GM12874 (cell line): ENCODE data around the gene RIT2.

Experiments used
- TF ChIP-seq, protein P1 (sequence below): IDR thresholded peaks from 2 replicates; pipeline ENCODE4 v1.5.1; 2011; ENCODE audit warnings: low read depth, mild to moderate bottlenecking, control low read depth, low read length, moderate library complexity; ENCODE audit not compliant: insufficient read depth

The RIT2 gene

GRCh38 chr18:42915299-42915698 lies 200.2 kb downstream of the RIT2 start:
- TF ChIP-seq, protein P1, sequence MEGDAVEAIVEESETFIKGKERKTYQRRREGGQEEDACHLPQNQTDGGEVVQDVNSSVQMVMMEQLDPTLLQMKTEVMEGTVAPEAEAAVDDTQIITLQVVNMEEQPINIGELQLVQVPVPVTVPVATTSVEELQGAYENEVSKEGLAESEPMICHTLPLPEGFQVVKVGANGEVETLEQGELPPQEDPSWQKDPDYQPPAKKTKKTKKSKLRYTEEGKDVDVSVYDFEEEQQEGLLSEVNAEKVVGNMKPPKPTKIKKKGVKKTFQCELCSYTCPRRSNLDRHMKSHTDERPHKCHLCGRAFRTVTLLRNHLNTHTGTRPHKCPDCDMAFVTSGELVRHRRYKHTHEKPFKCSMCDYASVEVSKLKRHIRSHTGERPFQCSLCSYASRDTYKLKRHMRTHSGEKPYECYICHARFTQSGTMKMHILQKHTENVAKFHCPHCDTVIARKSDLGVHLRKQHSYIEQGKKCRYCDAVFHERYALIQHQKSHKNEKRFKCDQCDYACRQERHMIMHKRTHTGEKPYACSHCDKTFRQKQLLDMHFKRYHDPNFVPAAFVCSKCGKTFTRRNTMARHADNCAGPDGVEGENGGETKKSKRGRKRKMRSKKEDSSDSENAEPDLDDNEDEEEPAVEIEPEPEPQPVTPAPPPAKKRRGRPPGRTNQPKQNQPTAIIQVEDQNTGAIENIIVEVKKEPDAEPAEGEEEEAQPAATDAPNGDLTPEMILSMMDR, result no peak

DNA sequence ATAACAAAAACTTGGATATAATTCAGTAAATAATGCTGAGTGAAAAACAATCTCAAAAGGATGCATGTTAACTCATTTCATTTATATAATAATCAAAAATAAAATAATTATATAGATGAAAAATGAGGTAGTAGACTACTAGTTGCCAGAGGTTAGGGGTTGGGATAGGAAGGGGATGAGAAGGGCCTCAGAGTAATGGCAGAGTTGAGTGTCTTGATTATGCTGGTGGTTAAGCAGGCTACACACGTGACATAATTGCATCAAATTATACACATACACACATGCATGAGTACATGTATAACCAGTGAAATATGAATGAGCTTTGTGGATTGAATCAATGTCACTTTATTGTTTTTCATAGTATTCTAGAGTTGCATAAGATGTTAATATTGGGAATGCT lies 201.0 kb downstream of the RIT2 start:
- TF ChIP-seq, protein P1, result no peak

DNA sequence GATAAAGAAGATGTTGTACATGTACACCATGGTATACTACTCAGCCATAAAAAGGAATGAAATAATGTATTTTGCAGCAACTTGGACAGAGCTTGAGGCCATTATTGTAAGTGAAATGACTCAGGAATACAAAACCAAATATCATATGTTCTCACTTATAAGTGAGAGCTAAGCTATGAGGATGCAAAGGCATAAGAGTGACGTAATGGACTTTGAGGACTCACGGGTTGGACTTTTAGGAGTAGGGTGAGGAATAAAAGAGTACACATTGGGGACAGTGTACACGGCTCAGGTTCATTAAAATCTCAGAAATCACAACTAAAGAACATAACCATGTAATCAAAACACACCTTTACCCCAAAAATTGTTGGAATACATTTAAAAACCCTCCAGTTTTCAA lies 206.4 kb downstream of the RIT2 start:
- TF ChIP-seq, protein P1, result no peak

DNA sequence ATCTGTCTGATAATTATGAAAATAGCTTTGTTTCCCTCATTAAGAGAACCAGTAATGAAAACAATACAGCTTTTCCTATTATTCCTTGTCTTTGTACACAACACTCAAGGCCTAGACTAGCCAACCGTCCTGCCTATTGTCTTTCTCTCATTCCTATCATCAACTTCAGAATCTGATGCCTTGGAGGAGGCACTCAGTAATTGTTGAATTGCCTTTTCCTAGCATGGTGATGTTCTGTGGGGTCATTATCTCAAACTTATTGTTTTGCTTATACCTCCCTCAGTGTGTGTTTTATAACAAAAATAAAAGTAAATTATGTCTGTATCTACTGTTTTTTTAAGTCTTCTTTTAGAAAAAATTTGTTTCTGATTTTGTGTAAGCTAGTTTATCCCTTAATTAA lies 208.7 kb downstream of the RIT2 start:
- TF ChIP-seq, protein P1, result no peak

DNA sequence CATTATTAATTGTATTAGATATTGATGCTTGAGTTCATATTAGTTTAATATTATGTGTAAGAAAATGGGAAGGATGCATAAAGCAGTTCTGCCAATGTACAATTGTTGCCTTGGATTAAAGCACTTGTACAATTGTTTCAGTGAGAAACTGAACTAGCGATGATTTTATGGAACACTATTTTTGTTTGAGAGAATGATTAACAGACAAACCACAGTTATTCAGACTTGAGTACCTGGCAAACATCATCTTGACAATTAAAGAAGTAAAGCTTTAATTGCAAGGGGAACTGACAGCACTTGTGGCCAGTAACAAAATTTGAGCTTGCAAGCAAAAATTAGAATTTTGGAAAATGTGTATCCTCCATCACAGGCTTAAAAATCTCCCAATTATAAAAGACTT lies 214.3 kb downstream of the RIT2 start:
- TF ChIP-seq, protein P1, result no peak

- TF ChIP-seq, protein P1, result no peak
Measured at GRCh38 chr18:42893977-42894376, 221.5 kb downstream of the RIT2 start.

DNA sequence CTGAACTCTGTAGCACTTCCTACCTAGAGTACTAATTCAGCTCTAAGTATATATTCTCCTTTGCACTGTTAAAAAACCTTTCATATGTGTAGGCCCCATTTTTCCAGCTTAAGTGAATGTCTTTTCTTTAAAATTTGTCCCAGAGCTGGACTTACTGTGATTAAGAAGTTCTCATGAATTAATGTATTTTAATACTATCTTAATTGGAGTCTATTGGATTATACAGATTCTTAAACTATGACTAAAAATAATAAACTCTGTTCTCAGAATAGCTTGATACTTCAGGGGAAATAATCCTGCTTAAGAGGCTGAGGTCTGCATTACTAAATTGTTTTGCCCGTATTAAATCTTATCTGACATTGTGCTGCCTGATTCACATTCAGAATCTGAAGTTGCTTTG lies 223.3 kb downstream of the RIT2 start:
- TF ChIP-seq, protein P1, result no peak

- TF ChIP-seq, protein P1, result no peak
Measured at GRCh38 chr18:42891705-42892104, 223.8 kb downstream of the RIT2 start.
